Right lobe of liver (tissue), 6 donors: ENCODE results near the gene GFI1. TPM values are rescaled to one million over a fixed set of nuclear protein-coding genes. Genes with fewer than 3 reads are reported as not detected.
A peak's percentile ranks its signal among the peaks of the same experiment; 100 is the strongest.

Experiments
- ATAC-seq, 4 donors: fragments of 200-7000 bp; cut with Tn5 transposase; one replicate each; pipeline ENCODE4 v1.9.1; 2020; ENCODE audit warnings: mild to moderate bottlenecking in 4 of 4, moderate library complexity in 4 of 4
- DNase-seq, 3 donors: peaks; one replicate each; pipeline ENCODE4 v3.0.0-alpha.2; 2020
- H3K27ac ChIP-seq, 3 donors: fragments of 200-600 bp; one replicate each; pipeline ENCODE4 v1.8.0; 2022
- H3K27me3 ChIP-seq, 2 donors: fragments of 200-600 bp; one replicate each; pipeline ENCODE4 v1.8.0; 2022
- H3K36me3 ChIP-seq, 4 donors: fragments of 200-600 bp; sonication (generic) in 1 of 4; one replicate each; pipeline versions ENCODE4 v1.5.1 to v1.8.0; 2017 to 2022; ENCODE audit warnings: control low read depth in 1 of 4
- H3K4me1 ChIP-seq, 4 donors: fragments of 200-600 bp; sonication (generic) in 1 of 4; one replicate each; pipeline versions ENCODE4 v1.5.1 to v1.8.0; 2017 to 2022; ENCODE audit warnings: control low read depth in 1 of 4
- H3K4me3 ChIP-seq, 3 donors: fragments of 200-600 bp; one replicate each; pipeline ENCODE4 v1.8.0; 2022
- H3K9me3 ChIP-seq, 4 donors: fragments of 200-600 bp; sonication (generic) in 1 of 4; one replicate each; pipeline versions ENCODE4 v1.5.1 to v1.8.0; 2017 to 2022; ENCODE audit warnings: control low read depth in 1 of 4
- POLR2A ChIP-seq: fragments of 450-650 bp; IDR thresholded peaks from one replicate; pipeline ENCODE4 v1.6.1; 2017; ENCODE audit warnings: antibody characterized with exemption, mild to moderate bottlenecking
- WGBS: methylation state at CpG from one replicate; pipeline ENCODE4 v1.1.6; 2018; ENCODE audit warnings: low coverage, low lambda C conversion rate; ENCODE audit not compliant: insufficient coverage; ENCODE audit errors: missing lambda C conversion rate; 5-methylcytosine and 5-hydroxymethylcytosine counted together
- intact Hi-C, 2 donors: fragments of 100-400 bp; cut with DNase I; formaldehyde crosslinking; loops; one replicate each; pipeline versions ENCODE4 v1.11.2 to v1.14.1; 2022
- total RNA-seq, 6 experiments: library from RNA; depleted of rRNA in 2 of 6; stranded (reverse); fragments of >200 nt in 2 of 6; fragmentation: NEBNext Ultra II Directional in 3 of 6; extraction: Animal tissue kit (Norgen Biotek cat#: 25700) in 3 of 6; gene quantifications; one replicate each; pipeline versions ENCODE4 v1.1.0 to v1.2.4, GENCODE V29; 2016 to 2023
- TF ChIP-seq, protein P1 (sequence below), 4 donors: fragments of 200-600 bp in 3 of 4; fragments of 450-650 bp in 1 of 4; IDR thresholded peaks; one replicate each; pipeline versions ENCODE4 v1.5.1 to v1.8.0; 2016 to 2022; ENCODE audit warnings: antibody characterized with exemption in 4 of 4, mild to moderate bottlenecking in 2 of 4
- donor health status: DM: no; HTN: yes; CAD: no.
- donor health status: DM: no; HTN: no; CAD: no.
- donor health status: DM: no; HTN: no; CAD: no.
- donor health status: DM: no; HTN: yes; CAD: no.
- donor health status: DM: no; HTN: yes; CAD: no.

Gene GFI1
- total RNA-seq, 6 experiments from 2014 or later, result 0.12 to 0.80 (median 0.42) TPM

DNA sequence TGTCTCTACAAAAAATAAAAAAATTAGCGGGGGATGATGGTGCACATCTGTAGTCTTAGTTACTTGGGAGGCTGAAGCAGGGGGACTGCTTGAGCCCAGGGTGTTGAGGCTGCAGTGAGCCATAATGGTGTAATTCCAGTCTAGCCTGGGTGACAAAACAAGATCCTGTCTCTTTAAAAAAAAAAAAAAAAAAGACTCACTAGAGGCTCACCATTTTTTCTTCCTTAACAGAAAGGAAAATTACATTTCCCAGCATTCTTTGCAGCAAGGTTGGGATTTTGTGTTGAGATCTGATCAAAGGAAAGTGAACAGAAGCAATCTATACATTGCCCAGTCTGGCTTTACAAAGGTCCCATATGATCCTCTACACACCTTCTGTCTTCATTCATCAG lies 21.5 kb downstream of the GFI1 start:
- no peak overlapping the region for H3K4me3 ChIP-seq
- H3K27ac ChIP-seq, result no peak overlapping the region
- 88% methylated on average over 1 of the region's 1 CpG for WGBS
- intact Hi-C loops, result no loop called here
- TF ChIP-seq POLR2A, result no peak
- TF ChIP-seq, protein P1, sequence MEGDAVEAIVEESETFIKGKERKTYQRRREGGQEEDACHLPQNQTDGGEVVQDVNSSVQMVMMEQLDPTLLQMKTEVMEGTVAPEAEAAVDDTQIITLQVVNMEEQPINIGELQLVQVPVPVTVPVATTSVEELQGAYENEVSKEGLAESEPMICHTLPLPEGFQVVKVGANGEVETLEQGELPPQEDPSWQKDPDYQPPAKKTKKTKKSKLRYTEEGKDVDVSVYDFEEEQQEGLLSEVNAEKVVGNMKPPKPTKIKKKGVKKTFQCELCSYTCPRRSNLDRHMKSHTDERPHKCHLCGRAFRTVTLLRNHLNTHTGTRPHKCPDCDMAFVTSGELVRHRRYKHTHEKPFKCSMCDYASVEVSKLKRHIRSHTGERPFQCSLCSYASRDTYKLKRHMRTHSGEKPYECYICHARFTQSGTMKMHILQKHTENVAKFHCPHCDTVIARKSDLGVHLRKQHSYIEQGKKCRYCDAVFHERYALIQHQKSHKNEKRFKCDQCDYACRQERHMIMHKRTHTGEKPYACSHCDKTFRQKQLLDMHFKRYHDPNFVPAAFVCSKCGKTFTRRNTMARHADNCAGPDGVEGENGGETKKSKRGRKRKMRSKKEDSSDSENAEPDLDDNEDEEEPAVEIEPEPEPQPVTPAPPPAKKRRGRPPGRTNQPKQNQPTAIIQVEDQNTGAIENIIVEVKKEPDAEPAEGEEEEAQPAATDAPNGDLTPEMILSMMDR (IDR thresholded peaks at IDR 0.05), result no peak
- no peaks in the 10 kb centered on the region for H3K9me3 ChIP-seq
- no peaks in the 10 kb centered on the region for H3K36me3 ChIP-seq
- no peaks in the 10 kb centered on the region for H3K27me3 ChIP-seq
- no peak for ATAC-seq
- H3K4me1 ChIP-seq, result no peaks in the 10 kb centered on the region
- DNase-seq, result no peak

DNA sequence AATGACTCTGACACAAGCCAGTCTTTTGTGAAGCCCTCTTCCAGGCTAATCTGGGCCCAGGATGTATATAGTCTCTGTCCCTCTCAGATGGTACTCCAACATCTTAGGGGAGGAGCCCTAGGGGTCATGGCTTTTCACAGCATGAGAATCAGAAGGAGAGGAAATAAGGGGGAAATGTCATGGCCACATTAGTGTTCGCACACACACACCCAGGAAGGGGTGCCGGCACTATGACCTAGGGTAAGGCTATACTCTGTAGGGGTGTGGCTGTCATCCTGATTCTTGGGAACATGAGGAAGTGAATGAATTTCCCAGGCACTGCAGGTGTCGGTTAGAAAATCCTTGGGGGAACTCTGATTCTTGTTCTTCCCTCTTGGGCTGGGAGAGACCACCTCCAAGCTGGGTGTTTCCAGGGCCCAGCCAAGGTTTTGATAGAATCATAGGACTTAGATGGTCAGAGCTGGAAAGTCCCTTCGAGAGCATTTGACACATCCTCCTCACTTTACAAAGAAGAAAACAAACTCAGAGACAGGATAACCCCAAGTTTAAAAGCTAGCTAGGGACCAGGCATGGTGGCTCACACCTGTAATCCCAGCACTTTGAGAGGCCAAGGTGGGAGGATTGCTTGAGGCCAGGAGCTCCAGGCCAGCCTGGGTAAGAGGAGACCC lies 22.0 kb downstream of the GFI1 start:
- 60% methylated on average over 1 of the region's 4 CpGs for WGBS
- Histone ChIP-seq H3K27ac (no peak overlapping the region), H3K4me3 (no peak overlapping the region), H3K36me3 (no peaks in the 10 kb centered on the region), H3K9me3 (no peaks in the 10 kb centered on the region), H3K4me1 (no peaks in the 10 kb centered on the region), H3K27me3 (no peaks in the 10 kb centered on the region)
- TF ChIP-seq, protein P1 (IDR thresholded peaks at IDR 0.05), result no peak
- TF ChIP-seq POLR2A, result no peak
- ATAC-seq, result no peak
- intact Hi-C loops, result no loop called here
- no peak for DNase-seq

DNA sequence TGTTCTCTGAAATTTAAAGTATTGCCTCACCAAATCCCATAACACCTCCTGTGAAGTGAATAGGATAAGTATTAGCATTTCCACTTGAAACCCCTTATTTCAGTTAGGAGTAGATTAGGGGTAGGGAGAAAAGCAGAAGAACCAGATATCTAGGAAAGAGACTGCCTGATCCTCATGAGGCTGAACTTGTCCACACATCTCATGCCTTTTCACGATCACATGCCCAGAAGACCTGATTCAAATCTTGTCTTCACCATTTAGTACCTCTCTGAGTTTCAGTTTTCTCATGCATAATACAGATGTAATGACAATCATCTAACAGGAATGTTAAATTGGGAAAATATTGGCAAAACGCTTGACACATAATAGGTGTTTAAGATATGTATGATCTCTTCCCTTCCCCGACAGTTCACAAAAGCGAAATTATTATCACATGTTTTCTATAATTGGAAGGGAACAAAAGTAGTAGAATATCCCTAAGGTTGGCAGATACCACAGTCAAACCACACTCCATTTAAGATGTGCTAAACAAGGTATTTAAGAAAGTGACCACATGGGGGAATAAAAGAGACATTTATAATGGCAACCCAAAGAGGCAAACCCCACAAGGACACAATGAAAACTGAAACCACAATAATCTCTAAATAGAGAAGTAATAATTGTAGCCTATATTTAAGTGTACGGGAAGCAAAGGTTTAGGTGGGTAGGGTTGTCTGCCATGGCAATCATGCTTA lies 25.2 kb downstream of the GFI1 start:
- H3K4me3 ChIP-seq, result no peak overlapping the region
- ATAC-seq, result peak; percentile 31 to 49 (median 44)
- H3K27me3 ChIP-seq, result no peaks in the 10 kb centered on the region
- H3K36me3 ChIP-seq, result no peaks in the 10 kb centered on the region
- TF ChIP-seq, protein P1 (IDR thresholded peaks at IDR 0.05), result peak in 1 of 4 donors; percentile 5
- TF ChIP-seq POLR2A, result no peak
- no peaks in the 10 kb centered on the region for H3K4me1 ChIP-seq
- no peaks in the 10 kb centered on the region for H3K9me3 ChIP-seq
- 69% methylated on average over 5 of the region's 5 CpGs for WGBS
- intact Hi-C loops, result no loop called here
- no peak for DNase-seq
- no peak overlapping the region for H3K27ac ChIP-seq

DNA sequence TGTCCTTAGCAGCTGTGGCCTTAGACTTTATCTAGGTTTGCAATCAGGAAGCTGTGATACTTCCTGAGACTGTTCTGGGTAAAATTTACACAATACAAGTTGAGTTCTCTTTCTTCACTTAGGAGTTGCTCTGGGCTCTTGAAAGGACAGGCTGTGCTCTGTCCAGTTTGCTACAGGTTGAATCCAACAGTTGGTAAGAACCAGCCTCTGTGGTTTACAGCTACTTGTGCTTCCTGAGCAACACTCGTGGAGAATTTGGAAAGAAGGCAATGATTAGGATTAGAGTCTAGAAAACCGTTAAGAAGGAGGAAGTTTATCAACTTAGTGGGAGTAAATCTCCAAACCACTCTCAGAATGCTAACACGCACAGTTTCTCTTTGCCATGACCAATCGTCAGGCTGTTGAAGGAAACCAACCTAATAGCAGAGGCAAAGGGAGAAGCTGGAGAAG lies 26.8 kb downstream of the GFI1 start:
- no peak overlapping the region for H3K27ac ChIP-seq
- 63% methylated on average over 4 of the region's 4 CpGs for WGBS
- no peaks in the 10 kb centered on the region for H3K27me3 ChIP-seq
- peak; percentile 47 to 70 (median 56) for ATAC-seq
- no peak for DNase-seq
- intact Hi-C loops, result no loop called here
- no peak overlapping the region for H3K4me3 ChIP-seq
- no peak for TF ChIP-seq POLR2A
- TF ChIP-seq, protein P1 (IDR thresholded peaks at IDR 0.05), result no peak
- no peaks in the 10 kb centered on the region for H3K4me1 ChIP-seq
- H3K9me3 ChIP-seq, result no peaks in the 10 kb centered on the region
- H3K36me3 ChIP-seq, result no peaks in the 10 kb centered on the region
